T-helper 17 cell (primary cell): Measurements from ENCODE around the gene NCAM2. TPM values are rescaled to one million over a fixed set of nuclear protein-coding genes. Genes with fewer than 3 reads are reported as not detected.
"Not testable (repeated sequence)": the region's sequence is repeated elsewhere in the genome, so short reads cannot be mapped to it uniquely, and the experiment has no call there.

Experiments
- ATAC-seq: fragments of 150-1000 bp; cut with Tn5 transposase; 2 replicates; pipeline ENCODE4 v1.10.0; 2021; ENCODE audit warnings: mild to moderate bottlenecking, moderate library complexity
- DNase-seq, 3 donors: peaks; one replicate each; pipeline versions ENCODE4 v3.0.0 to v3.0.0-alpha.2; 2020 to 2021
- H3K9me3 ChIP-seq: one replicate; pipeline ENCODE4 v1.7.0; 2013; ENCODE audit warnings: low read length, mild to moderate bottlenecking; ENCODE audit not compliant: control insufficient read depth, poor library complexity, severe bottlenecking
- H3K27ac Mint-ChIP-seq: one replicate; pipeline ENCODE4 v1.8.0; 2022; ENCODE audit warnings: mild to moderate bottlenecking, moderate library complexity, mixed read lengths
- H3K27me3 Mint-ChIP-seq: one replicate; pipeline ENCODE4 v1.8.0; 2022; ENCODE audit warnings: mixed read lengths
- H3K36me3 Mint-ChIP-seq: one replicate; pipeline ENCODE4 v1.8.0; 2022; ENCODE audit warnings: low read depth, mixed read lengths
- H3K4me1 Mint-ChIP-seq: one replicate; pipeline ENCODE4 v1.8.0; 2022; ENCODE audit warnings: mild to moderate bottlenecking, mixed read lengths
- H3K4me3 Mint-ChIP-seq: one replicate; pipeline ENCODE4 v1.8.0; 2022; ENCODE audit warnings: mild to moderate bottlenecking, moderate library complexity, mixed read lengths
- total RNA-seq, 4 donors: library from RNA in 2 of 4; stranded (reverse) in 2 of 4; gene quantifications; one replicate each; pipeline ENCODE4 v1.2.3 and lab custom pipeline; 2022 to 2026

NCAM2 gene
- total RNA-seq, 2 donors from 2014 or later = not detected

GRCh38 chr21:21385404-21385803 is 387.2 kb downstream of the NCAM2 start:
- no peak overlapping the region for H3K4me3 Mint-ChIP-seq
- peaks cover 3% of the 10 kb centered on the region for H3K9me3 ChIP-seq
- no peaks in the 10 kb centered on the region for H3K27me3 Mint-ChIP-seq
- no peaks in the 10 kb centered on the region for H3K4me1 Mint-ChIP-seq
- ATAC-seq (no peak), DNase-seq (no peak)
- no peaks in the 10 kb centered on the region for H3K36me3 Mint-ChIP-seq
- H3K27ac Mint-ChIP-seq = no peak overlapping the region

DNA sequence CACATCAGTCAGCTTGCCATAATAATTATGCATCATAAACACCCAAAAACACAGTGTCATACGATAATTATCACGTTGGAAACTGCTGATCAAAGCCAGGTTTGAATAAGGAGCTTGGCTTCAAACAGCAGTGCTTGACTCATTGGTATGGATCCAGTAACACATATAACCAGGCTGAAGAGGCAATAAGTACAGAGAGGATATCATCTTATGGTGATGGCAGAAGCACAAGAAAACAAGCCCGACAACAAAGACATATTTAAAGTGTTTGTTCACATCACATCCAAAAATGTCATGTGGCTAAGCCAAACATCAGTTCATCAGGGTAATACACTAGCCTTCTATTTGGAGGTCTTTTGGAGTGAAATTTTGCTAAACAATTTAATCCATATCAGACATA is 389.7 kb downstream of the NCAM2 start:
- H3K27ac Mint-ChIP-seq = no peak overlapping the region
- no peaks in the 10 kb centered on the region for H3K27me3 Mint-ChIP-seq
- no peak overlapping the region for H3K4me3 Mint-ChIP-seq
- DNase-seq (no peak), ATAC-seq (no peak)
- H3K36me3 Mint-ChIP-seq = no peaks in the 10 kb centered on the region
- peaks cover 3% of the 10 kb centered on the region for H3K9me3 ChIP-seq
- no peaks in the 10 kb centered on the region for H3K4me1 Mint-ChIP-seq

DNA sequence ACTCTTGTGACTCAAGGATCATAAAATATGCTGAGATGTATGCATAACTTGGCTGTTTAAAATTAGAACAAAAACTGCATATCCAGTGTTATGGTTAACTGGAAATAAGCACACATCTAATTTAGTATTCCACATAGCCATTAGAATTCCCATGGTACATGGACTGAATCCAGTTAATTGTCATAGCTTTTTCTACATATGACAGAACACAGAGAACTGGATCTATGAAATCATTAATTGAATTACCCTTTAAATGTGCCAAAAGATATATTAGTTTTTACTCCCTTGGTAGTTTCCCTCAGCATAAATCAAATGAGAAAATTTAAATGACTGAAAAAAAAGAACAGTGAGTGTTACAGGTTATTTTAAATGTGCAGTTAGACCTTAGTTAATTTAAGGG is 395.9 kb downstream of the NCAM2 start:
- ATAC-seq (no peak), DNase-seq (no peak)
- H3K4me3 Mint-ChIP-seq = no peak overlapping the region
- H3K4me1 Mint-ChIP-seq = no peaks in the 10 kb centered on the region
- H3K27ac Mint-ChIP-seq = no peak overlapping the region
- H3K27me3 Mint-ChIP-seq = no peaks in the 10 kb centered on the region
- H3K36me3 Mint-ChIP-seq = peaks cover 3% of the 10 kb centered on the region
- peaks cover 5% of the 10 kb centered on the region for H3K9me3 ChIP-seq

DNA sequence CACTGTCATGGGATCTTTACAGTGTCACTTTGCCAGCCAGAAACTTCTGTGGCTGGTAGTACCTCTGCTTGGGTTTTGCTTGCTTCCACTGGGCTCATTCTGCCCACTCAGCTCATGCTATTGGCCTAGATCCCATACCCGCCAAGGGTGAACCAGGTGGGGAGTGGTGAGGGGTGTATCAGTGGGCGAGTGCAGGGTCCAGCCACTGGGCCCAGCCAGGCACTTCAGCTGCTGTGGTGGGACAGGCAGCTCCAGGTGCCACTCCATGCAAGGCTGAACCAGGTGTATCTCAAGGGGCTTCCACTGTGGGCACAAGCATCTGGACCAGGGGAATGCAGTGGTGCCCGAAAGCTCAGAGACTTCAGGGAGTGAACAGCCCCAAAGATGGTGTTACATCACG is 398.2 kb downstream of the NCAM2 start:
- no peak for DNase-seq
- Mint-ChIP-seq H3K4me3 (no peak overlapping the region), H3K4me1 (no peaks in the 10 kb centered on the region), H3K27me3 (no peaks in the 10 kb centered on the region), H3K27ac (no peak overlapping the region), H3K36me3 (peaks cover 3% of the 10 kb centered on the region)
- peaks cover 2% of the 10 kb centered on the region for H3K9me3 ChIP-seq
- no peak for ATAC-seq

- no peaks in the 10 kb centered on the region for H3K27me3 Mint-ChIP-seq
- no peak overlapping the region for H3K27ac Mint-ChIP-seq
- ATAC-seq (no peak), DNase-seq (no peak)
- H3K9me3 ChIP-seq = peaks cover 2% of the 10 kb centered on the region
- H3K4me3 Mint-ChIP-seq = no peak overlapping the region
- no peaks in the 10 kb centered on the region for H3K4me1 Mint-ChIP-seq
- peaks cover 3% of the 10 kb centered on the region for H3K36me3 Mint-ChIP-seq
Observed at GRCh38 chr21:21397464-21397863, 399.3 kb downstream of the NCAM2 start.

- H3K27me3 Mint-ChIP-seq = no peaks in the 10 kb centered on the region
- no peak overlapping the region for H3K4me3 Mint-ChIP-seq
- no peaks in the 10 kb centered on the region for H3K4me1 Mint-ChIP-seq
- H3K36me3 Mint-ChIP-seq = no peaks in the 10 kb centered on the region
- DNase-seq (no peak), ATAC-seq (no peak)
- no peak overlapping the region for H3K27ac Mint-ChIP-seq
- H3K9me3 ChIP-seq = no peaks in the 10 kb centered on the region
Observed at GRCh38 chr21:21401444-21401843, 403.2 kb downstream of the NCAM2 start.

GRCh38 chr21:21402187-21402586 is 404.0 kb downstream of the NCAM2 start:
- not testable (repeated sequence) for H3K27me3 Mint-ChIP-seq, H3K36me3 Mint-ChIP-seq, H3K9me3 ChIP-seq, H3K4me3 Mint-ChIP-seq, DNase-seq, ATAC-seq, H3K27ac Mint-ChIP-seq, H3K4me1 Mint-ChIP-seq

DNA sequence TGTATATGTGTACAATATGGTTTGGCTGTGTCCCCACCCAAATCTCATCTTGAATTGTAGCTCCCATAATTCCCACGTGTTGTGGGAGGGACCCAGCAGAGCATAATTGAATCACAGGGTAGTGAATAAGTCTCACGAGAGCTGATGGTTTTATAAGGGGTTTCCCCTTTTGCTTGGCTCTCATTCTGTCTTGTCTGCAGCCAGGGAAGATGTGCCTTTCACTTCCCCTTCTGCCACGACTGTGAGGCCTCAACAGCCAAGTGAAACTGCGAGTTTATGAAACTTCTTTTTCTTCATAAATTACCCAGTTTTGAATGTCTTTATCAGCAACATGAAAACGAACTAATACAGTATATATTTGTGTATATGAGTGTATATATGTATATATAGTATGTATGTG is 406.1 kb downstream of the NCAM2 start:
- not testable (repeated sequence) for H3K36me3 Mint-ChIP-seq, H3K4me3 Mint-ChIP-seq, H3K9me3 ChIP-seq, ATAC-seq, DNase-seq, H3K27me3 Mint-ChIP-seq, H3K27ac Mint-ChIP-seq, H3K4me1 Mint-ChIP-seq

GRCh38 chr21:21406921-21407320 is 408.7 kb downstream of the NCAM2 start:
- H3K27me3 Mint-ChIP-seq = no peaks in the 10 kb centered on the region
- no peak overlapping the region for H3K27ac Mint-ChIP-seq
- H3K9me3 ChIP-seq = no peaks in the 10 kb centered on the region
- DNase-seq = no peak
- H3K4me1 Mint-ChIP-seq = no peaks in the 10 kb centered on the region
- H3K36me3 Mint-ChIP-seq = no peaks in the 10 kb centered on the region
- ATAC-seq = no peak
- no peak overlapping the region for H3K4me3 Mint-ChIP-seq

- H3K36me3 Mint-ChIP-seq = no peaks in the 10 kb centered on the region
- H3K4me1 Mint-ChIP-seq = no peaks in the 10 kb centered on the region
- no peak for ATAC-seq
Observed at GRCh38 chr21:21412096-21412495, 413.9 kb downstream of the NCAM2 start.

GRCh38 chr21:21415741-21416140 is 417.5 kb downstream of the NCAM2 start:
- Mint-ChIP-seq H3K27ac (no peak overlapping the region), H3K4me3 (no peak overlapping the region), H3K27me3 (no peaks in the 10 kb centered on the region), H3K36me3 (no peaks in the 10 kb centered on the region), H3K4me1 (no peaks in the 10 kb centered on the region)
- DNase-seq = no peak
- no peaks in the 10 kb centered on the region for H3K9me3 ChIP-seq
- ATAC-seq = no peak

More at GRCh38 chr21:21412096-21412495, 413.9 kb downstream of the NCAM2 start:
- H3K27me3 Mint-ChIP-seq = no peaks in the 10 kb centered on the region
- H3K27ac Mint-ChIP-seq = no peak overlapping the region
- H3K9me3 ChIP-seq = no peaks in the 10 kb centered on the region
- H3K4me3 Mint-ChIP-seq = no peak overlapping the region
- no peak for DNase-seq

DNA sequence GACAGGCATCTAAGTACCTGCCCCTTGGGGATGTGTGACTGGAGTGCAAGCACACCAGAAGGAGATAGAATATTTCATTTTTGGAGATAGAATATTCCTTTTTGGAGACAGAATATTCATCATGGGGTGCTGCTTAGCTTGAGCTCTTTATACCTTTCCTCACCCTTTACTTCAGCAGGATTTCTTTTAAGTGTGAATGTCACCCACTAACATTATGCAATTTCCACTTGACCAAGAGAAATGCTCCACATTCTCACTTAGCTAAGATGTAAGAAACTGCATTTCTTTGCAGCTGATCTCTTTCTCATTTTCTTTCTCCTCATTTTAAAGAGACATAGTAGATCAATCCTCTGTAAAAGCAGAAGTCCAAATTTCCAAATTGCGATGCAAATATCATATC is 436.7 kb downstream of the NCAM2 start:
- H3K36me3 Mint-ChIP-seq = no peaks in the 10 kb centered on the region

GRCh38 chr21:21436012-21436534 is 437.9 kb downstream of the NCAM2 start:
- H3K36me3 Mint-ChIP-seq = no peaks in the 10 kb centered on the region
- H3K4me3 Mint-ChIP-seq = no peak overlapping the region
- ATAC-seq = no peak
- no peaks in the 10 kb centered on the region for H3K27me3 Mint-ChIP-seq
- DNase-seq = no peak
- H3K4me1 Mint-ChIP-seq = no peaks in the 10 kb centered on the region
- H3K27ac Mint-ChIP-seq = no peak overlapping the region
- H3K9me3 ChIP-seq = no peaks in the 10 kb centered on the region

More for the DNA sequence above, 436.7 kb downstream of the NCAM2 start:
- ATAC-seq (no peak), DNase-seq (no peak)
- Mint-ChIP-seq H3K4me1 (no peaks in the 10 kb centered on the region), H3K27me3 (no peaks in the 10 kb centered on the region), H3K4me3 (no peak overlapping the region), H3K27ac (no peak overlapping the region)
- no peaks in the 10 kb centered on the region for H3K9me3 ChIP-seq

DNA sequence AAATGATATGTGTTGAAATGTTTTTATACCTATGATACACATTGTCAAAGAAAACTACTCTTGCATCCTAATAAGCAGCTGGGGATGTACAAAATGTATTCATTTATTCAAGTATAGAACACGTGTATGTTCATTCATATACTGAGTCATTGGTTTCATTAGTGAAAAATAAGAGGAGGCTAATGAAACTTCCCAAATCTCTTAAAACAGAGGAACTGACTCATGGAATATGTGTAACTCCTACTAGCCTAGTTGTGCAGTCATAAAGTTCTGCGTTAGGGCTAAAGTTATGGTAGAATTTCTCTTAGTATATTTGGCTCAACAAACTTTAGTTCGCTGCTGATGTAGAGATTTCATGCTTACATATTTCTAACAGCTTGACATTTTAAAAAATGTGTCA is 441.6 kb downstream of the NCAM2 start:
- H3K36me3 Mint-ChIP-seq = no peaks in the 10 kb centered on the region

More for the DNA sequence above, 441.6 kb downstream of the NCAM2 start:
- no peaks in the 10 kb centered on the region for H3K9me3 ChIP-seq
- H3K4me1 Mint-ChIP-seq = no peaks in the 10 kb centered on the region
- no peak for DNase-seq
- ATAC-seq = no peak
- H3K27ac Mint-ChIP-seq = no peak overlapping the region
- no peak overlapping the region for H3K4me3 Mint-ChIP-seq
- no peaks in the 10 kb centered on the region for H3K27me3 Mint-ChIP-seq
